Ovary (tissue), 9 donors: ENCODE results near the gene ENOSF1. TPM values are rescaled to one million over a fixed set of nuclear protein-coding genes. Genes with fewer than 3 reads are reported as not detected.
A peak's percentile ranks its signal among the peaks of the same experiment; 100 is the strongest.

Source experiments
- DNase-seq, 5 donors: peaks; one replicate each; pipeline ENCODE4 v3.0.0-alpha.2; 2019 to 2020
- H3K27ac ChIP-seq, 2 donors: fragments of 200-600 bp; one replicate each; pipeline versions ENCODE4 v1.5.1 to v1.8.0; 2019 to 2022
- H3K27me3 ChIP-seq: fragments of 200-600 bp; one replicate; pipeline ENCODE4 v1.8.0; 2022
- H3K36me3 ChIP-seq: fragments of 200-600 bp; sonication (generic); one replicate; pipeline ENCODE4 v1.5.1; 2019
- H3K4me1 ChIP-seq: one replicate; pipeline ENCODE4 v1.8.1; 2013; ENCODE audit warnings: mild to moderate bottlenecking, moderate library complexity; ENCODE audit not compliant: insufficient read depth
- H3K4me3 ChIP-seq: fragments of 200-600 bp; sonication (generic); one replicate; pipeline ENCODE4 v1.5.1; 2017
- H3K9me3 ChIP-seq, 2 donors: fragments of 200-600 bp in 1 of 2; sonication (generic) in 1 of 2; one replicate each; pipeline versions ENCODE4 v1.5.1 to v1.8.1; 2013 to 2019; ENCODE audit warnings: mild to moderate bottlenecking in 1 of 2, moderate library complexity in 1 of 2
- EP300 ChIP-seq: sonication (generic); formaldehyde crosslinking; IDR thresholded peaks from one replicate; pipeline ENCODE4 v1.6.1; 2017; ENCODE audit warnings: antibody characterized with exemption
- POLR2A ChIP-seq: fragments of 450-650 bp; IDR thresholded peaks from one replicate; pipeline ENCODE4 v1.6.1; 2017; ENCODE audit warnings: antibody characterized with exemption, mild to moderate bottlenecking, moderate library complexity
- whole genome bisulfite sequencing, 3 donors: extraction: QIAGEN DNeasy Blood & Tissue Kit in 1 of 3; methylation state at CpG; one replicate each; pipeline versions ENCODE4 v1.1.5 to v1.1.7; 2013 to 2017; 5-methylcytosine and 5-hydroxymethylcytosine counted together
- intact Hi-C, 4 donors: fragments of 100-400 bp; cut with DNase I; formaldehyde crosslinking; loops; one replicate each; pipeline versions ENCODE4 v1.11.0 to v1.15.1; 2022 to 2023
- polyA plus RNA-seq, 2 donors: library from polyadenylated mRNA; stranded (reverse); fragments of 200-250 nt in 1 of 2; fragments of 350-450 nt in 1 of 2; fragmentation: Illumina TruSeq in 1 of 2; extraction: RNeasy Lipid Tissue Mini Kit (QIAGEN cat#74804) in 1 of 2; gene quantifications; one replicate each; pipeline ENCODE4 v1.2.3, GENCODE V29; 2013 to 2014
- total RNA-seq, 7 donors: library from RNA; depleted of rRNA in 2 of 7; stranded (reverse); fragments of >200 nt in 2 of 7; fragmentation: NEBNext Ultra II Directional in 3 of 7; extraction: Animal tissue kit (Norgen Biotek cat#: 25700) in 3 of 7; gene quantifications; one replicate each; pipeline versions ENCODE4 v1.1.0 to v1.2.4, GENCODE V29; 2016 to 2023
- TF ChIP-seq, protein P1 (sequence below), 3 donors: fragments of 450-650 bp in 2 of 3; fragments of 200-600 bp in 1 of 3; IDR thresholded peaks; one replicate each; pipeline versions ENCODE4 v1.5.1 to v1.8.0; 2016 to 2022; ENCODE audit warnings: antibody characterized with exemption in 3 of 3, mild to moderate bottlenecking in 1 of 3
- donor health status: DM: no; HTN: no; CAD: no; lungs with moderate emphysema.
- donor health status: DM: no; HTN: no; CAD: no.
- donor health status: Bipolar disorder and iron deficiency.
- donor health status: DM: yes; HTN: yes; CAD: no.
- donor health status: DM: no; HTN: no; CAD: no.
- donor health status: DM: yes; HTN: yes; CAD: no.

Gene ENOSF1
- total and polyA plus RNA-seq, 9 donors = 29.2 to 94.9 (median 53.0) TPM

DNA sequence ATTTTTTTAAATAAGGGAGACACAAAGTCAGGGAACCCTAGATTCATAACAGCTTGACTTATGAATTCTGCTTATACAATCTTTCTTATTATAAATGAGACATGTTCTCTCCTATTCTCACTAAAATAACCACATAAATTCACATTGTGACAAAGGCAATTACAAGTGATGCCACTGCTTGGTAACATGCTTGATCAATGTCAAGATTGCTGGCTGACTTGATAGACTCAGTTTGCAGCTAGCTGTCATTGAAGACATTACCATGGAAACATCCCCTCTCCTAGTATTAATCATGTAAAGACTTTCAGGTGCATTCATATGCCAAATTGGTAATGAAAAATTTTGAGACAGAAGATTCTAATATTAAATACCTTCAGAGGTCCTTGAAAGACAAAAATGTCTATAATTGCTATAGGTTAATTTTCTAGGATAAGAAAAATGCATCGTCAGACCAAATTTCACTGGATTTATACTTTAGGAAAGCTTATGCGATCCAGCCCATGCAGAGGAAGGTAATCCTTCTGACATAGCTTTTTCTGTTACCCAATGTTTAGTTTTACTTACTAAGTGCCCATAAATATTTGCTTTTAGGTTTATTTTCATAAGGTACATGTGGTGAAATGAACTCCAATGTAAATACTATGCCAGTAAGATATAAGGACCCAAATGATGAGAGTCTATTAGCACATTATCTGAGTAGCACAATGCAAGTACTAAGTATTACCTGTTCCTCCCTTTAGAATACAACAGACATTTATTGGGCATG, 32.6 kb upstream of the ENOSF1 start:
- Histone ChIP-seq H3K27me3 (no peaks in the 10 kb centered on the region), H3K4me3 (no peak overlapping the region), H3K36me3 (no peaks in the 10 kb centered on the region), H3K27ac (no peak overlapping the region), H3K4me1 (no peaks in the 10 kb centered on the region), H3K9me3 (no peaks in the 10 kb centered on the region)
- TF ChIP-seq EP300 (no peak), POLR2A (no peak)
- TF ChIP-seq, protein P1, sequence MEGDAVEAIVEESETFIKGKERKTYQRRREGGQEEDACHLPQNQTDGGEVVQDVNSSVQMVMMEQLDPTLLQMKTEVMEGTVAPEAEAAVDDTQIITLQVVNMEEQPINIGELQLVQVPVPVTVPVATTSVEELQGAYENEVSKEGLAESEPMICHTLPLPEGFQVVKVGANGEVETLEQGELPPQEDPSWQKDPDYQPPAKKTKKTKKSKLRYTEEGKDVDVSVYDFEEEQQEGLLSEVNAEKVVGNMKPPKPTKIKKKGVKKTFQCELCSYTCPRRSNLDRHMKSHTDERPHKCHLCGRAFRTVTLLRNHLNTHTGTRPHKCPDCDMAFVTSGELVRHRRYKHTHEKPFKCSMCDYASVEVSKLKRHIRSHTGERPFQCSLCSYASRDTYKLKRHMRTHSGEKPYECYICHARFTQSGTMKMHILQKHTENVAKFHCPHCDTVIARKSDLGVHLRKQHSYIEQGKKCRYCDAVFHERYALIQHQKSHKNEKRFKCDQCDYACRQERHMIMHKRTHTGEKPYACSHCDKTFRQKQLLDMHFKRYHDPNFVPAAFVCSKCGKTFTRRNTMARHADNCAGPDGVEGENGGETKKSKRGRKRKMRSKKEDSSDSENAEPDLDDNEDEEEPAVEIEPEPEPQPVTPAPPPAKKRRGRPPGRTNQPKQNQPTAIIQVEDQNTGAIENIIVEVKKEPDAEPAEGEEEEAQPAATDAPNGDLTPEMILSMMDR (IDR thresholded peaks at IDR 0.05) = no peak
- DNase-seq = no peak
- 71 to 94% (median 93%) methylated on average over 2 of the region's 2 CpGs for WGBS, 3 donors
- intact Hi-C loops = loop anchor here (5.0 to 10.0 kb wide), 2 partner anchors 87 to 90 kb away; no protein-coding TSS in a partner anchor

DNA sequence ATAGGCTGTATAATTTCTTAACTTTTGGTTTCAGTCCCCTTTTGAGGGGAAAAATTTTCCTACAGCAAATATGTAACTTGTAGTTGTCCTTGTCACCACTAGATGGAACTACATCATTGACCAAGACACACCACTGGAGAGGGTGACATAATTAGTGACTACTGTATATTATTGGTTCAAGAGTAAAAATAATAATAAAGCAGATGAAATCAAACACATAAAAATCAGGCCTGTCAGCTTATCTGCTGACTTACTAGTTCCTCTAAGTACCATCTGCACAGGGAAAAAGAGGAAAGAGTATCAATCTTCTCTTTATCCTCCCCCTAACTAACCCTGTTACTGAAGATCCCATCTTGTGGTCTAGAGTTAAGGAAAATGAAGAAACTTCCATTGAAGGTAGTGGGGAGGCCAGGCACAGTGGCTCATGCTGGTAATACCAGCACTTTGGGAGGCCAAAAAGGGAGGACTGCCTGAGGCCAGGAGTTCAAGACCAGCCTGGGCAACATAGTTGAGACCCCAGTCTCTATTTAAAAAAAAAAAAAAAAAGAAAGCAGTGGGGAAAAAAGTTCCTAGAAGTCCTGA, 29.6 kb upstream of the ENOSF1 start:
- TF ChIP-seq EP300 = no peak
- TF ChIP-seq, protein P1 (IDR thresholded peaks at IDR 0.05) = peak; percentile 34 to 70 (median 51)
- no peak for DNase-seq
- no peak overlapping the region for H3K27ac ChIP-seq
- no peaks in the 10 kb centered on the region for H3K36me3 ChIP-seq
- intact Hi-C loops = loop anchor here (5.0 to 10.0 kb wide), 2 partner anchors 90 to 93 kb away; no protein-coding TSS in a partner anchor
- H3K9me3 ChIP-seq = no peaks in the 10 kb centered on the region
- H3K4me1 ChIP-seq = no peaks in the 10 kb centered on the region
- no peak overlapping the region for H3K4me3 ChIP-seq
- H3K27me3 ChIP-seq = no peaks in the 10 kb centered on the region

DNA sequence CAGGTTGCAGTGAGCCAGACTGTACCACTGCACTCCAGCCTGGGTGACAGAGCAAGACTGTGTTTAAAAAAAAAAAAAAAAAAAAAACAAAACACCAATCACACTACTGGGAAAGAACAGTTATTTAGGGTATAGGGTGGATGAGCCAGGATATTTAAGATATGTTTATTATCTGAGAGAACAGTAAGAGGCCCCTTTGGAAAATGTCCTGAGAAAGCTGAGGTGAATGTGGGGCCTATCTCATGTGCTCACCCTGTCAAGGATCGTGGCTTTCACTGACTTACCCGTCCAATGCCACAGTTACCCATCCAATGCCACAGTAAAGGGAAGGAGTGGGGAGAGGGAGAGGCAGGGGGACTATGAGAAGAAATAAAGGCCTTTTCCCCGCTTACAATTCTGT, 19.9 kb upstream of the ENOSF1 start:
- H3K36me3 ChIP-seq = no peaks in the 10 kb centered on the region
- no peaks in the 10 kb centered on the region for H3K4me1 ChIP-seq
- DNase-seq = no peak
- H3K9me3 ChIP-seq = no peaks in the 10 kb centered on the region
- TF ChIP-seq, protein P1 (IDR thresholded peaks at IDR 0.05) = no peak
- TF ChIP-seq POLR2A (no peak), EP300 (no peak)
- no peak overlapping the region for H3K4me3 ChIP-seq
- intact Hi-C loops = no loop called here
- 90 to 94% (median 93%) methylated on average over 3 of the region's 3 CpGs for WGBS, 3 donors
- no peak overlapping the region for H3K27ac ChIP-seq
- no peaks in the 10 kb centered on the region for H3K27me3 ChIP-seq

DNA sequence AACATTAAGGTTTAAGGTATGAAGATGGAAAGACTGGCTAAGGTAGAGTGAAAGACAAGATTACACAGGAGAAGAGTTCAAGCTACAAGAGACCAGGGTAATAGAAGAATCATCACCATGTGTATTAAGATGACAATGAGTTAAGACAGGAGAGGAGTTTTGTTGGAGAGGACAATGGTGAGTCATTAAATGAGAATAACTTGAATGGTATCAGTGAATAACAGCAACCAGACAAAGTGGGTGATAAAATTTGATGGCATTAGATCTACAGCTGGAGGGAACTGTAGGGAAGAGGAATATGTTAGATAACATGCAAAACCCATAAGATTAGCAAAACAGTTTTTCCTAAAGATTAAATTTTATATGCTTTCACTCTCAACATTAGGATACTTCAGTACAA, 18.8 kb upstream of the ENOSF1 start:
- TF ChIP-seq POLR2A (no peak), EP300 (no peak)
- TF ChIP-seq, protein P1 (IDR thresholded peaks at IDR 0.05) = no peak
- Histone ChIP-seq H3K4me1 (no peaks in the 10 kb centered on the region), H3K27me3 (no peaks in the 10 kb centered on the region), H3K9me3 (no peaks in the 10 kb centered on the region), H3K27ac (no peak overlapping the region), H3K4me3 (no peak overlapping the region), H3K36me3 (no peaks in the 10 kb centered on the region)
- intact Hi-C loops = no loop called here
- no peak for DNase-seq
